Left cardiac atrium (tissue), 4 donors: ENCODE results near the gene METAP1D. TPM values are rescaled to one million over a fixed set of nuclear protein-coding genes. Genes with fewer than 3 reads are reported as not detected.
"Not testable (repeated sequence)": the region's sequence is repeated elsewhere in the genome, so short reads cannot be mapped to it uniquely, and the experiment has no call there.

Experiments used
- ATAC-seq, 2 donors: fragments of 200-7000 bp; cut with Tn5 transposase; one replicate each; pipeline ENCODE4 v1.9.1; 2020; ENCODE audit warnings: mild to moderate bottlenecking in 2 of 2, moderate library complexity in 2 of 2
- DNase-seq: peaks from one replicate; pipeline ENCODE4 v3.0.0-alpha.2; 2020
- intact Hi-C, 2 donors: fragments of 100-400 bp; cut with DNase I; formaldehyde crosslinking; loops; one replicate each; pipeline versions ENCODE4 v1.14.1 to v1.15.1; 2022 to 2023
- total RNA-seq, 2 donors: library from RNA; stranded (reverse); fragmentation: NEBNext Ultra II Directional; extraction: Animal tissue kit (Norgen Biotek cat#: 25700); gene quantifications; one replicate each; pipeline ENCODE4 v1.2.1, GENCODE V29; 2021
- donor health status: DM: no; HTN: yes; CAD: no.
- donor health status: DM: no; HTN: yes; CAD: no; lungs with severe emphysema.
- donor health status: DM: yes; HTN: yes; CAD: no.
- donor health status: Dilated cardiomyopathy.

Gene METAP1D
- total RNA-seq, 2 donors from 2014 or later, result 3.4 to 5.4 TPM

DNA sequence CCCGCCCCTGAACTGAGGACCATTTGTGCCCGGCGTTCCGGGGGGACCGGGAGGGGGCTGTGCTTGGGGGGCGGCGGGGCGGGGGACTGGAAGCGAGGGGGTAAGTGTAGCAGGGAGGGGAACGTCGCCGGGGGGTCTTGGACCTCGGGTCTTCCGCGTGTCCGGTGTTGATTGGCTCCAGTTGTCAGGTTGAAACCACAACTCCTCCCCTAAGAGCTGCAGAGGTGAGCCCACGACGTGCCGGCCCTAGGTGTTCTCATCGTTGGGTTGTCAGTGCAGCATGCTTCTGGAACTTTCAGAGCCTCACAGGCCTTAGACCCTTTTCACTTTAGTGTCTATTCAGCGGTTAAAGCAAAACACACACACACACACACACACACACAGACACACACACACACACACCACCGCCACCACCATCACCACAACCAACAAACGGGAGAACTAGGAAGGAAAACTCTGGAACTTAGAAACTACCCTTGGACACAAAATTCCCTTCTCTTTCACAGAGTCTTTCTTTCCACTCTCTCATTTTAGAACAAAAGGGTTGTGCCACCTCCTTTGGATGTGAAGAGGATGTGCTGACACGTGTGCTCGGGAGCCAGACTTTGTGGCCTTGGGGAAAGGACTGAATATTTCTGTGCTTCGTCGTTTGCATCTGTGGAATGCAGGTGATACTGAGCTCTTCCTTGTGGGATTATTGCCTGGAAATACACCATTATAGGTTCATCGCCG lies 109.7 kb downstream of the METAP1D start:
- DNase-seq, result no peak
- intact Hi-C loops, result loop anchor here in 1 of 2 donors (10.0 kb wide), 2 partner anchors 295 to 515 kb away; no protein-coding TSS in a partner anchor

GRCh38 chr2:172109988-172110811 lies 110.4 kb downstream of the METAP1D start:
- intact Hi-C loops, result loop anchor here in 1 of 2 donors (5.0 to 10.0 kb wide), 3 partner anchors 295 to 515 kb away; no protein-coding TSS in a partner anchor
- DNase-seq (no peak), ATAC-seq (no peak)

More for the DNA sequence above, 109.7 kb downstream of the METAP1D start:
- no peak for ATAC-seq

GRCh38 chr2:172113617-172114016 lies 113.9 kb downstream of the METAP1D start:
- DNase-seq (no peak), ATAC-seq (peak in 1 of 2 donors; percentile 27)
- intact Hi-C loops, result loop anchor here in 1 of 2 donors (5.0 kb wide), 1 partner anchor 406 kb away; no protein-coding TSS in a partner anchor

DNA sequence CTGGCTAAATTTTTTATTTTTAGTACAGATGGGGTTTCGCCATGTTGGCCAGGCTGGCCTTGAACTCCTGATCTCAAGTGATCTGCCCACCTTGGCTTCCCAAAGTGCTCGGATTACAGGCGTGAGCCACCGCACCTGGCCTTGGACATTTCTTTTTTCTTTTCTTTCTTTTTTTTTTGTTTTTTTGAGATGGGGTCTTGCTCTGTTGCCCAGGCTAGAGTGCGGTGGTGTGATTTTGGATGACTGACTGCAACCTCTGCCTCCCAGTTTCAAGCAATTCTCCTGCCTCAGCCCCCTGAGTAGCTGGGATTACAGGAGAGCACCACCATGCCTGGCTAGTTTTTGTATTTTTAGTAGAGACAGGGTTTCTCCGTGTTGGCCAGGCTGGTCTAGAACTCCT lies 114.4 kb downstream of the METAP1D start:
- not testable (repeated sequence) for ATAC-seq, DNase-seq
- intact Hi-C loops, result loop anchor here in 1 of 2 donors (5.0 kb wide), 1 partner anchor 407 kb away; no protein-coding TSS in a partner anchor

DNA sequence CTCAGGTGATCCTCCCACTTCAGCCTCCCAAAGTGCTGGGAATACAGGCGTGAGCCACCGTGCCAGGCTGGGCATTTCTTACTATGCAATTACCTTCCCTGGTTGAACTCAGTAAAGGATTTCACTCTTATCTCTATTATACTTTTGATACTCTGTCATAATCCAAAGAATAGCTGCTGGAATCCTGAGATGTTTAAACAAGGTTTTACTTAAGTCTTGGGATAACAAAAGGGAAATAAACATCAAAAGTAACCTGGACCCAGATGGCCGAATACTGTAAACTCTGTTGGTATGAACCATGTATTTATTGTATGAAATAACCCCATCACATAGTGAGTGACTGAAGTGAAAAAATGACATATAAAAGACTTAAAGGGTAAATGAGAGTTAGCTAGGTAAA lies 114.8 kb downstream of the METAP1D start:
- intact Hi-C loops, result loop anchor here in 1 of 2 donors (5.0 kb wide), 1 partner anchor 407 kb away; no protein-coding TSS in a partner anchor
- DNase-seq (no peak), ATAC-seq (no peak)

DNA sequence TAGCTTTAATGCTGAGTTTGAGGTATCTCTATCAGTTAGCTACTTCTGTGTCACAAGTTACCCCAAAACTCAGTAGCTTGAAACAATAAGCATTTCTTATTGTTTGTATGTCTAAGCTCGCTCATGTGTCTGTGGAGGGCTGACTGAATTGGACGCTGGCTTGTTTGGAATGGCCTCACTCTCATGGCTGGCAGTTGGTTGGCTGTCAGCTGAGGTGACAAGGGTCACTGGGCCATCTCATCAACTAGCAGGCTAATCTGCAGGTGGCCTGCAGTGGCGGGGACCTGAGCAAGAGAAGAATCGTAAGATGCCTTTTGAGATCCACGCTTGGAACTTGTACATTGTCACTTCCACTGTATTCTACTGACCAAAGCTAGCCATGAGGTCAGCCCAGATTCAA lies 116.4 kb downstream of the METAP1D start:
- intact Hi-C loops, result no loop called here
- ATAC-seq (no peak), DNase-seq (no peak)

GRCh38 chr2:172119089-172119488 lies 119.3 kb downstream of the METAP1D start:
- intact Hi-C loops, result no loop called here
- no peak for ATAC-seq

GRCh38 chr2:172120118-172120517 lies 120.4 kb downstream of the METAP1D start:
- DNase-seq, result no peak
- ATAC-seq, result no peak
- intact Hi-C loops, result no loop called here

More at GRCh38 chr2:172119089-172119488, 119.3 kb downstream of the METAP1D start:
- no peak for DNase-seq

- no peak for ATAC-seq
- intact Hi-C loops, result no loop called here
Observed at GRCh38 chr2:172128484-172128883, 128.7 kb downstream of the METAP1D start.

GRCh38 chr2:172129404-172129803 lies 129.7 kb downstream of the METAP1D start:
- intact Hi-C loops, result no loop called here
- ATAC-seq, result no peak
- no peak for DNase-seq

More at GRCh38 chr2:172128484-172128883, 128.7 kb downstream of the METAP1D start:
- DNase-seq, result no peak

Other genes starting within 250 kb of the METAP1D start
- gene SLC25A12, start 105.7 kb upstream of the METAP1D start, total RNA-seq, result 100 to 1,000 TPM in 1 of 2 donors, 10 to 100 TPM in 1; 65.6 to 101 TPM
- gene HAT1, start 77.5 kb upstream of the METAP1D start, total RNA-seq, result 10 to 100 TPM; 32.2 to 37.4 TPM
- under 1 TPM; 0.15 to 0.16 TPM for gene DLX1, start 85.6 kb downstream of the METAP1D start, total RNA-seq
- not detected for gene DLX2, start 102.9 kb downstream of the METAP1D start, total RNA-seq